GM18909 (cell line): ENCODE data around the gene TSPO.

ENCODE experiments used
- ATAC-seq: cut with Tn5 transposase; IDR thresholded peaks from one replicate; pipeline ENCODE4 v1.9.1; 2021; ENCODE audit warnings: mild to moderate bottlenecking; ENCODE audit not compliant: unreplicated experiment, poor library complexity

Gene TSPO

DNA sequence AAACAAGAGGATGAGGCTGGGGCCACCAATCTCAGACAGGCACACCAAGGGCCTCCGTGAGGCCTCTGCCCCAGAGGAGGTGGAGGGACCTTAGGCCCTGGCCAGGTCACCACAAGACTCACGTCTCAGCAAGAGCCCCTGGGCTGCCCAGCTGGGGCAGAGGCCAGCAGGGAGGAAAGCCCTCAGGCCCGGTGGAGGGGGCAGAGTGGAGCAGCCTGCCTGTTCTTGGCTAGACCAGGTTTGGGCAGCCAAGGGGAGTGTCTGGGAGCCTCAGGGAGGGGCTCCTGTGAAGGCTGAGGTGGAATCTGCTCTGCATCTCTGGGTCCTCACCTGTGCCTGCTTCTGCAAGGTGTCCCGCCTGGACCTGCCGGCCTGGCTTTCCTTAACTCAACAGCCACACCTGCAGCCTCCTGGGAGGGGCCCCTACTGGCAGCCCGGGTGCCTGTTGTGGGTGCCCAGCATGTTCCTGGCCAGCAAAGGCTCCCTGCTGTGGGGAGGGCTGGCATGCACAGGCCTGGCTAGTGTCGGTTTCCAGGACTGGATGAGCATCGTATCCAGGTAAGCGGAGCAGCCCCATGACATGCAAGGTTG is 23.7 kb downstream of the TSPO start:
- ATAC-seq: no peak

GRCh38 chr22:43176090-43176489 is 24.7 kb downstream of the TSPO start:
- no peak for ATAC-seq

- no peak for ATAC-seq
Measured at GRCh38 chr22:43177479-43177878, 26.1 kb downstream of the TSPO start.

DNA sequence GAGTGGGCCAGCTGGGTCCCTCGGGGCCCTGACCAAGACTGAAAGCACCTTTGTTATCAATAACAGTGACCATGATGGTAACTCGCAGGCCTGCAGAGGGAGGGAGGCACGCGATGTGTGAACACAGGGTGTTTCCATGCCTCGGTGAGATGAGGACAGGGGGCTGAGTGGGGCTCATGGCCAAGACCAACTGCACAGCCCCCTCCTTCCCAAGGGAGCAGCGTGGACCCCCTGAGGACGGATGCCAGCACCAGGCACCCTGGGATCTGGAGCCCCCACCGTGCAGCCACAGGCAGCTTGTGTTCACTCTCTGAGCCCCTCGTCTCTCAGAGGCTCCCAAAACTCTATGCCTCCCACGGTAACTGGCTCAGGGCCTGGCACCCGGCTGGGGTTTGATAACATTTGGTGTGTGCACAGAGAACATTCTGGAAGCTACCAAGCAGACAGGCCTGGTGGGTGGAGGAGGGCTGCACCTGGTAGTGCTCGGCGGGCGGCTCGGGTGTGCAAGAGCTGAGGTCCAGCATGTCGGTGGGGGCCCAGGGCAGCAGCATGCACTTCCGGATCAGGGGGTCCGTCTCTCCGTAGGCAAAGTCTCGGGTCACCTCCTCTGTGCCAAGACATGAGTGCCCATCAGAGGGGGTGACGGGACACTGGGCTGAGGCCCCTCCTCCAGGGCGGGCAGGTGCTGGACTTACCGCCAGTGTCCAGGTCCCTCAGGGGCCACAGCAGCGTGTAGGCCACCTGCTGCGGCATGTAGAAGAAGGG is 28.0 kb downstream of the TSPO start:
- no peak for ATAC-seq

DNA sequence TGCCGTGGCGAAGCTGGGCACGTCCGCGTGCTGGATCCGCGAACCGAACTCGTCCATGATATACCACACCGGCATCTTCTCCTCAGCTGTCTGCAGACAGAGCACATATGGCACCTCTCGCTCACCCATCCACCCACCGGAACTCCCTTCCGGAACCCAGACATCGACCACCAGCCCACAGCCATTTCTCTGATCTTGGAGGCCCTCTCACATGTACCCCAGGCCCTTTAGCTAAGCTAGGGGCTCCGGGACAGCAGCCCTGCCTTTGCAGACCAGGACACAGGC is 28.5 kb downstream of the TSPO start:
- no peak for ATAC-seq

DNA sequence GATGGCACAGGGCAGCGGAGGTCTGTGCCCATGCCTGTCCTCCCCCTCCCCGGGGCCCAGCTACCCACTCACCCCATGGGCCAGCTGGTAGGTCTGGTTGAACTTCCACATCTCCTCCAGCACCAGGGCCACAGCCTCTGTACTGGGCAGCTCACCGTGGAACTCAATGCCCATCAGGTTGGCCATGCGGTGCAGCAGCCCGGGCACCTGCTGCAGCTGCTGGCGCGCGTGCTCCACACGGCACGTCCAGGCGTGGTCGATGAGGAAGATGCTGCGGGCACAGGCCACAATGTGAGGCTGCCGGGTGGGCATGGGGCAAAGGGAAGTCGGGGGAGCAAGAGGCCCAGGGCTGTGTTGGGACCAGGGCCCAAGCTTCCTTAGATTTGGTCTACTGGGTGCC is 29.3 kb downstream of the TSPO start:
- no peak for ATAC-seq

DNA sequence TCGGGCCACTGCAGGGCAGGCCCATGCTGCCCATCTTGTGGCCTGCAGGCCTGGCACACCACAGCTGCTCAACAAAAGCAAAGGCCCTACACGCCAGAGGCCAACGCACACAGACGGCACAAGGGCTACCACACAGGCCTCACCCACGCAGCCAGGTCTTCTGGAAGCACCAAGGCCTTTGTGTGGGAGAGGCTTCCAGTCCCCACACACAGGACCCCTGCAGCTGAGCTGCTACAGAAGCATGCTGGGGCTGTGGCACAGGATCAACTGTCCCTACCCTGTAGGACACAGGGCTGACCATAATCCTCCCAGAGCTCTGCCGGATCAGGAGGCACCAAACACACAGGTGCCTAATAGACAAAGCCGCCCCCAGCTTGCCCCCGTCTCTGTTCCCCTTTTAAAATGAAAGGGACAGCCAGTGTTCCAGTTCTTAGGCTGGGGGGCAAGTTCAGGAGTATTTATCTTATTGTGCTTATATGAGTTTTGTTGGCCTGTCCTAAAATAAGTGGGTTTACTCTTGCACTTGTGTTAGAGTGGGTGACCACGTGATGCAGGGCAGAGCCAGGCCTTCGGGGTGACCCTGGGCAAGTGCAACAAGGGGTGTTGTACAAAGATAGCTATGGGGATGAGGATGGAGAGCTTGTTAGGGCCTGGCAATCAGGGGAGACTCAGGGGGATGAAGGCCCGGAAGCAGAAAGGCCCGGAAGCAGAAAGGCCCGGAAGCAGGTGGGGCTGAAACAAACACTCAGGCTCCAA is 30.1 kb downstream of the TSPO start:
- ATAC-seq: no peak

- no peak for ATAC-seq
Measured at GRCh38 chr22:43182118-43182517, 30.8 kb downstream of the TSPO start.

- no peak for ATAC-seq
Measured at GRCh38 chr22:43182726-43183125, 31.4 kb downstream of the TSPO start.

DNA sequence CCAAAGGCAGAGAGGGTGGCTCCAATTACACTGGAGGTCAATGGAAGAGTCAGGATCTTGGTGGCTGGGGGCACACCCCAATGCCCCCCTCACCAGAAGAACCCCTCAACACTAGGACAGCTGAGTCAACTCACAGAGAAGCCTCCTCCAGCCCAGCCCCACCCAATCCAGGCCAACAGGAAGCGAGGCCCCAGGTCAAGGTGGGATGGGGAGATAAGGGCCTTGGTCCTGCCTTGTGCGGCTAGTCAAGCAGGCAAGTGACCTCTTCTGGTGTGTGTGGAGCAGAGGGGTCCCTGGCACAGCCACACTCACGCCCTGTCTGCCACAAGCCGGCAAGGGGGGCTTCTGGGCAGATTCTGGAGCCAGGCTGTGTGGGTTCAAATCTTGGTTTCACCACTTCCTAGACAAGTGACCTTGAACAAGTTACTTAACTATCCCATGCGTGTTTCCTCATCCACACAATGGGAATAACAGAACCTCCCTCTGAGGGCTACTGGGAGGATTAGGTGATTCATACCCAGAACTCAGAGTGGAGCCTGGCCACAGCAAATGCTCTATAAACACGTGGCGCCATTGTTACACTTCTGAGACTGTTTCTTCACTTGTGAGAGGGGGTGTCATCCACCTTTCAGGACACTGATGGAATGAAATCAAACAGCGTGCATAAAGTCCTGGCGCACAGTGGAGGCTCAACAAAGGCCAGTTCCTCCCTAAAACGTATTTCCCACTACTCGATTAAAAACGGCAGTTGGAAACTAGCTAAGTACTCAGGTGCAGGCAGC is 32.3 kb downstream of the TSPO start:
- no peak for ATAC-seq

DNA sequence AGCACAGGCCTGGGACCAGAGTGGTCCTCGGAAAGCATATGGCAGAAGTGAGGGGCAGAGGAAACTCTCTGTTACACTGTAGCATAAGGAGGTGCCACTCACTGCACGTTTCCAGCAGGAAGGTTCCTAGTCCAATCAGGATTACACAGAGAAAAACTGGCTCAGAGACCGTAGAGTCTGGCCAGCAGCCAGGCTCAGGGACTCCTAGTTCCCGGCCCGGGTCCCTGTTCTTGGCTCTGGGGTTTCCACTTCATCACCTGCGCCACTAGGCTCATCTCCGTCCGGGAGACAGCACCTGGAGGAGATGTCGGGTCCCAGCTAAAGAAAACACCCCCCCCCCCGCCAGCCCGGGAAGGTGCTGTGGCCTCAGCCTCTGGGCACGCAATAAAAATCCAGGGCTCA is 34.5 kb downstream of the TSPO start:
- ATAC-seq: no peak

GRCh38 chr22:43186272-43187170 is 35.2 kb downstream of the TSPO start, which contains the start of gene TTLL12:
TTLL12 (minus strand) TSS chr22:43187134; CDS start chr22:43187069, 65 bp downstream.
- peak; percentile 58 for ATAC-seq

GRCh38 chr22:43187171-43188099 is 36.1 kb downstream of the TSPO start:
- ATAC-seq: peak; percentile 87

GRCh38 chr22:43188829-43189545 is 37.6 kb downstream of the TSPO start:
- ATAC-seq: no peak

DNA sequence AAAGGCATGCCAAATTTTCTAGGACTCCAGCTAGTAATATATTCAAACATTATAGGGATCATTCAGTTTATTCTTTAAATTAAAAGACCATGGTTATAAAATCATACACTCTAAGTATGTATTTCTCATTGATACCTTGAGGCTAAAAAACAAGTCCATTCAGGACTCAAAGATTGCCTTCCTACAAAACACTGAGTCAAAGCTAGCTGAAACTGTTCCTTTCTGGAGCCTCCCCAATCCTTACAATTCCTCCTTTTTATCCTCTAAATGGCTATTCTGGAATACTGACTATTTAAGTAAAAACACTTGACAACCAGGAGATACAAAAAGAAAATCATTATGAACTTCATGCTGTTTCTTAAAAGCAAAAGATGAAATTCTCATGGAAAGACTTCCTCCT is 40.5 kb downstream of the TSPO start:
- ATAC-seq: no peak

- ATAC-seq: no peak
Measured at GRCh38 chr22:43197271-43197941, 46.0 kb downstream of the TSPO start.

DNA sequence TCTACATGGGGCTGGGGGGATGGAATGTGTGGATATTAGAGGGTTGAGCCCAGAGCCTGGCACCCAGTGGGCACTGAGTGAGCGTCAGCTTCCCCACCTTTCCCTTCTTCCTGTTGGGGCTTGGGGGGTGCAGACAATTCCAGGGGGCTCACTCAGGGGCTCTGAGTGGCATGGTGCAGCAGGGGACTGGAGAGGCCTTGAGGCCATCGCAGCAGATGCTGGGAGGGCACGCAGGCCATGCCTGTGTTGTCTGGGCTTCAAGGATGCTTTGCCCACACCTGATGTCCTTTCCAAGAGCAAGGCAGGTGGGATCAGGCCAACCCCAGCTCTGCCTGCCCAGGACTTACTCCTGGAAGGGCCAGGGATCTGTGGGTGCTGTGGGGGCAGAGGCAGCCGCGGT is 46.8 kb downstream of the TSPO start:
- ATAC-seq: no peak

DNA sequence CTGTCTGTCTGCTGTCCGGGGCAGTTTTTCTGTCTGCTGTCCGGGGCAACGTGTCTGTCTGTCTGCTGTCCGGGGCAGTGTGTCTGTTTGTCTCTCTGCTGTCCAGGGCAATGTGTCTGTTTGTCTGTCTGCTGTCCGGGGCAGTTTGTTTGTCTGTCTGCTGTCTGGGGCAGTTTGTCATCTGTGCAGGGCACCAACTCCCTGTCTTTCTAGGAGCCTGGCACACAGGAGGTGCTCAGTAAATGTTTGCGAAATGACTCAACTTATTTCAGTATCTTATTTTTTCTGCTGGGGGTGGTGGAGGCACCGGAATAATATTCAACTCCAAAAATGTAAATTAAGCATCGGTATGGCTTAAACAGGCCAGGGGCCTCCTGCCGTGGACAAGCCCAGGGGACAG is 47.6 kb downstream of the TSPO start:
- no peak for ATAC-seq
